Lung (tissue), 12 donors: ENCODE data around the gene FSTL5. TPM values are rescaled to one million over a fixed set of nuclear protein-coding genes. Genes with fewer than 3 reads are reported as not detected.

Source experiments
- ATAC-seq: fragments of 200-7000 bp; cut with Tn5 transposase; one replicate; pipeline ENCODE4 v1.9.1; 2020; ENCODE audit warnings: moderate number of reproducible peaks; ENCODE audit not compliant: insufficient read depth, low FRiP score
- DNase-seq, 3 donors: peaks; one replicate each; pipeline ENCODE4 v3.0.0-alpha.2; 2013 to 2017
- H3K27ac ChIP-seq, 2 donors: one replicate each; pipeline ENCODE4 v1.5.1; 2013; ENCODE audit warnings: mild to moderate bottlenecking in 2 of 2, moderate library complexity in 2 of 2, control low read depth in 1 of 2, inconsistent platforms in 1 of 2, low read depth in 1 of 2, low read length in 1 of 2
- H3K27me3 ChIP-seq, 3 donors: one replicate each; pipeline ENCODE4 v1.5.1; 2013; ENCODE audit warnings: low read length in 2 of 3; ENCODE audit not compliant: control insufficient read depth in 3 of 3, insufficient read depth in 3 of 3
- H3K36me3 ChIP-seq, 4 donors: one replicate each; pipeline ENCODE4 v1.5.1; 2013; ENCODE audit warnings: low read length in 4 of 4, mild to moderate bottlenecking in 1 of 4, moderate library complexity in 1 of 4; ENCODE audit not compliant: control insufficient read depth in 4 of 4, insufficient read depth in 4 of 4
- H3K4me1 ChIP-seq, 5 donors: one replicate each; pipeline ENCODE4 v1.5.1; 2013; ENCODE audit warnings: low read length in 5 of 5, mild to moderate bottlenecking in 2 of 5, moderate library complexity in 1 of 5; ENCODE audit not compliant: control insufficient read depth in 5 of 5, insufficient read depth in 5 of 5
- H3K4me3 ChIP-seq: one replicate; pipeline ENCODE4 v1.5.1; 2013; ENCODE audit warnings: mild to moderate bottlenecking, control low read depth, moderate library complexity
- H3K9ac ChIP-seq, 2 donors: one replicate each; pipeline ENCODE4 v1.5.1; 2013; ENCODE audit warnings: low read length in 2 of 2, control low read depth in 1 of 2; ENCODE audit not compliant: insufficient read depth in 1 of 2
- H3K9me3 ChIP-seq, 4 donors: one replicate each; pipeline ENCODE4 v1.5.1; 2013; ENCODE audit warnings: low read length in 3 of 4, mild to moderate bottlenecking in 1 of 4, moderate library complexity in 1 of 4; ENCODE audit not compliant: control insufficient read depth in 4 of 4, insufficient read depth in 3 of 4
- WGBS, 2 donors: extraction: QIAGEN DNeasy Blood & Tissue Kit; methylation state at CpG; one replicate each; pipeline ENCODE4 v1.1.7; 2013; 5-methylcytosine and 5-hydroxymethylcytosine counted together
- polyA plus RNA-seq, 2 donors: library from polyadenylated mRNA; stranded (reverse); fragments of 200-250 nt; gene quantifications; one replicate each; pipeline ENCODE4 v1.2.1, GENCODE V29; 2013
- total RNA-seq, 2 donors: library from RNA; depleted of rRNA in 1 of 2; stranded (reverse); fragments of >200 nt in 1 of 2; gene quantifications; one replicate each; pipeline ENCODE4 v1.2.1, GENCODE V29; 2014 to 2021
- TF ChIP-seq, protein P1 (sequence below): IDR thresholded peaks from 2 replicates; pipeline ENCODE4 v1.5.1; 2012; ENCODE audit warnings: mild to moderate bottlenecking; ENCODE audit errors: control extremely low read depth, extremely low read depth
- donor health status: control.
- donor health status: control.
- donor health status: Bipolar disorder and iron deficiency.
- donor health status: healthy.
- donor health status: DM: yes; HTN: yes; CAD: no.

Gene FSTL5
- total and polyA plus RNA-seq, 4 donors: 0.23 TPM; not detected in 3

DNA sequence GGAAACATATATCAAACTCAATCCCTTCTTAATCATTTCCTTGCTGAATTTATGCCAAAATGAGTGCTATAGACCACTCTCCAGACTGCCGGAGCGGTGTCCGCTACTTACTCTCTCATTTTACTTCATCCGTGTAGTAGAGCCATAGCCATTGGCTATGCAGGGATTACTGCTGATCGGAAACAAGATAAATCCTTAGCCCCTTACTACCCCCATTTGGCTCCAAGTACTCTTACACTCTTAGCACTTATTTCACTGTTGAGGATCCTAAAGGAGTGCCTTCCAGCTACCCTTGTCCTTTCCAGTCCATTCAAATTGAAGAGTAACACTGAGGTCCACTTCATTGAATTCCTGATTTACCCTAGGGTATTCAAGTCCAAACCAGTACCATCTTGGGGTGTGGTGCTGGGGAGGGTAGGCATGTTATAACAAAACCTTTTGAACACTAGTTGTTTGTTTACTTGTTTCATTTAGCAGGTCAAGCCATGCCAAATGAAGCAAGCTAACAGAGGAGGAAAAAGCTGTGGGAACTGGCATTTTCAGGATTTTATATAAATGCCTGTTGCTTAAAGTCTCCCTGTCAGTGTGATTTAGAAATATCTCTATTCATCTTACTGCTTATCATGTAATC is 715.1 kb downstream of the FSTL5 start:
- 60 to 74% methylated on average over 5 of the region's 5 CpGs for WGBS, 2 donors
- TF ChIP-seq, protein P1, sequence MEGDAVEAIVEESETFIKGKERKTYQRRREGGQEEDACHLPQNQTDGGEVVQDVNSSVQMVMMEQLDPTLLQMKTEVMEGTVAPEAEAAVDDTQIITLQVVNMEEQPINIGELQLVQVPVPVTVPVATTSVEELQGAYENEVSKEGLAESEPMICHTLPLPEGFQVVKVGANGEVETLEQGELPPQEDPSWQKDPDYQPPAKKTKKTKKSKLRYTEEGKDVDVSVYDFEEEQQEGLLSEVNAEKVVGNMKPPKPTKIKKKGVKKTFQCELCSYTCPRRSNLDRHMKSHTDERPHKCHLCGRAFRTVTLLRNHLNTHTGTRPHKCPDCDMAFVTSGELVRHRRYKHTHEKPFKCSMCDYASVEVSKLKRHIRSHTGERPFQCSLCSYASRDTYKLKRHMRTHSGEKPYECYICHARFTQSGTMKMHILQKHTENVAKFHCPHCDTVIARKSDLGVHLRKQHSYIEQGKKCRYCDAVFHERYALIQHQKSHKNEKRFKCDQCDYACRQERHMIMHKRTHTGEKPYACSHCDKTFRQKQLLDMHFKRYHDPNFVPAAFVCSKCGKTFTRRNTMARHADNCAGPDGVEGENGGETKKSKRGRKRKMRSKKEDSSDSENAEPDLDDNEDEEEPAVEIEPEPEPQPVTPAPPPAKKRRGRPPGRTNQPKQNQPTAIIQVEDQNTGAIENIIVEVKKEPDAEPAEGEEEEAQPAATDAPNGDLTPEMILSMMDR: no peak
- H3K4me1 ChIP-seq: no peaks in the 10 kb centered on the region
- no peak overlapping the region for H3K4me3 ChIP-seq
- ATAC-seq (no peak), DNase-seq (peak in 1 of 3 donors; percentile 3)
- no peak overlapping the region for H3K9ac ChIP-seq
- no peak overlapping the region for H3K27ac ChIP-seq
- H3K27me3 ChIP-seq: no peaks in the 10 kb centered on the region
- no peaks in the 10 kb centered on the region for H3K9me3 ChIP-seq
- no peaks in the 10 kb centered on the region for H3K36me3 ChIP-seq

DNA sequence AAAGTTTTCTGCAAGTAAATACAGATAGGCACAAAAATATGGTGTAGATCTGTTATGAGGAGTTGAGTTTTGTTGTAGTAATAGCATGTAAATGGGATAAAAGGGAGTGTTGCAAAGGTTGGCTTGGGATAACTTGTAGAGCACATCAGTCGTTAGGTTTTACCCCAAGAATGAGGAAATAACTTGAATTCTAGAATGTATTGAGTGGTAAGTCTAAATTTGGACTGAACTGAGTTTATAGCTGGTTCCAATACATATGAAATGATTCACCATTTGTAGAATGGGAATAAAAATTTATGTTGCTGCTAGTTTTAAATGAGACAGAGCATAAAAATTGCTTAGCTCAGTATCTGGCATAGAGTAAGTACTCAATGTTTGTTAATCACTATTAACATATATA is 719.2 kb downstream of the FSTL5 start:
- Histone ChIP-seq H3K9ac (no peak overlapping the region), H3K4me1 (no peaks in the 10 kb centered on the region), H3K27me3 (no peaks in the 10 kb centered on the region), H3K4me3 (no peak overlapping the region), H3K27ac (no peak overlapping the region), H3K9me3 (no peaks in the 10 kb centered on the region), H3K36me3 (no peaks in the 10 kb centered on the region)
- no peak for ATAC-seq
- TF ChIP-seq, protein P1: no peak
- no peak for DNase-seq
- WGBS, 2 donors: 53 to 63% methylated on average over 1 of the region's 1 CpG

DNA sequence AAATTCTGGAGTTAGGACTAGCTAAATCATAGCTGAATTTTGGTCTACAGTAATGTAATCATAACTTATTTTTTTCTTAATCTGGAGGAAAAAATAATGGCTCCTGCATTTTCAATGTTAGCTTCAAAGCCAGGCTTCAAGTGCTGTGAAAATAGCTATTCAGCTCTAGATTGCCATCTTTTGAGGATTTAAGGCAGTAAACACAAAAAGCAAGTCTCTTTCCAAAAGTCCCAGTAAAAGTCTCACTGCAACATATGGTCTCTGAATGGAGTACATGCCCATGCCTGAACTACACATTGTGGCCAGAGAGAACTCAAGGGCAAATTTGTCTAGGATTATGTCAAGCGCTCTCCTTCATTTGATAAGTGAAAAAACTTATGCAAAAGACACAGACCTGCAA is 720.9 kb downstream of the FSTL5 start:
- DNase-seq: peak in 2 of 3 donors; percentile 27 to 46
- Histone ChIP-seq H3K9ac (no peak overlapping the region), H3K4me1 (no peaks in the 10 kb centered on the region), H3K9me3 (no peaks in the 10 kb centered on the region), H3K27ac (no peak overlapping the region), H3K36me3 (no peaks in the 10 kb centered on the region), H3K4me3 (no peak overlapping the region), H3K27me3 (no peaks in the 10 kb centered on the region)
- ATAC-seq: no peak
- 86 to 97% methylated on average over 1 of the region's 1 CpG for WGBS, 2 donors
- TF ChIP-seq, protein P1: no peak

DNA sequence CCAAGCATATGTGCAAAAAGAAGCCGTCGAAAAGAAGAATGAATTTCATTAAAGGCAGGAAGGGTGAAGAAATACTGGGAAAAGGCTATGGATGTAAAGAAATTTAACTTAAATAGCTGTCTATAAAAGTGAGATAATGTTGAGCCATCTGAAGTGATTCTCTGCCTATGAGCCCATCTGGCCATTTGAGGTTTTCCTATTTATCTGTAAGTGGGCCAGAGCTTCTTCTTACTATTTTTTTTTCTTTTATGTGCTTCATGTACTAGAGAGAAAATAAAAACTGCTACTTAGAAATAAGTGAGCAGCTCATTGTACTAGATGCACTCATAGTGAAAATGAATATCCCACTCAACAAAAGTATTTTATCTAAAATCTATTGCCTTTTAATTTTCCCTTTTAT is 725.7 kb downstream of the FSTL5 start:
- no peaks in the 10 kb centered on the region for H3K27me3 ChIP-seq
- no peaks in the 10 kb centered on the region for H3K36me3 ChIP-seq
- no peak overlapping the region for H3K27ac ChIP-seq
- H3K9me3 ChIP-seq: no peaks in the 10 kb centered on the region
- DNase-seq (no peak), ATAC-seq (no peak)
- no peak overlapping the region for H3K4me3 ChIP-seq
- H3K9ac ChIP-seq: no peak overlapping the region
- H3K4me1 ChIP-seq: no peaks in the 10 kb centered on the region
- 95 to 97% methylated on average over 2 of the region's 2 CpGs for WGBS, 2 donors
- TF ChIP-seq, protein P1: no peak
